ENCODE data around the gene KIAA1328.
"Not testable (repeated sequence)": the region's sequence is repeated elsewhere in the genome, so short reads cannot be mapped to it uniquely, and the experiment has no call there.

The KIAA1328 gene

DNA sequence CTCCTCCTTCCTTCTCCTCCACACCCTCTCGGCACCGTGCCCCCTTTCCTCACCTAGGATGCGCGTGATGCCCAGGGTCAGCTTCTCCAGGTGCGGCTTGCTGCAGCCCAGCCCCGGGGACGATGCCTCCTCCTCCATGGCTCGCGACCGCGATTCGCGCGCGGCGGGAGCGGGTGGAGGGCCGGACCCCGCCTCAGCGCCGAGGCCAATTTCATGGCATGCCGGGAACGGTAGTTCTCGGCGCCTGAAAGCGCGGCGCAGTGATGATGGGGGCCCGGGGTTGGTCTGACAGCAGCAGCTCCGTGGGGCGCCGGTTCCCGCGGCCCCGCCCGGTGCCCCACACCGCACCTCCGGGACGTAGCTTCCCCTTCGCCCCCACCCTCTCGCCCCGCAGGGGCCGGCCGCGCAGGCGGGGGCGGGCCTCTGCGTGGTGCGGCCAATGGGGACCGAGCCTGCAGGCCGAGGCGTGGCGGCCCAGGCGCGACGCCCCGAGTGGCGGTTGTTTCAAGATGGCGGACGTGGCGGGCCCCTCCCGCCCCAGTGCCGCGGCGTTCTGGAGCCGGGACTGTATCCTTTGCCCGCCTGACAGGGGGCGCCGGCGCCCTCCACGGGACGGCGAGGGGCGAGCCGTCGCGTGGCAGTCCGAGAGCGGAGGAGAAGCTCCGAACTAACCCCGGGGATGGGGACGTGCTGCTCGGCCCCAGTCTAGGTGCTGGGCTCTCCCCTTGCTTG lies at the start of gene KIAA1328, which contains the start of gene TPGS2:
TSS of gene KIAA1328 (plus strand) at position 498 of the 732 bp plus-strand sequence. CDS start at position 510, 12 bp downstream.
TSS of gene TPGS2 (minus strand) at position 373 of the 732 bp plus-strand sequence. CDS start at position 138, 235 bp downstream.
- peak; percentile 83 to 86 for DNase-seq (ENCODE audit: low read depth in 2 of 2)

DNA sequence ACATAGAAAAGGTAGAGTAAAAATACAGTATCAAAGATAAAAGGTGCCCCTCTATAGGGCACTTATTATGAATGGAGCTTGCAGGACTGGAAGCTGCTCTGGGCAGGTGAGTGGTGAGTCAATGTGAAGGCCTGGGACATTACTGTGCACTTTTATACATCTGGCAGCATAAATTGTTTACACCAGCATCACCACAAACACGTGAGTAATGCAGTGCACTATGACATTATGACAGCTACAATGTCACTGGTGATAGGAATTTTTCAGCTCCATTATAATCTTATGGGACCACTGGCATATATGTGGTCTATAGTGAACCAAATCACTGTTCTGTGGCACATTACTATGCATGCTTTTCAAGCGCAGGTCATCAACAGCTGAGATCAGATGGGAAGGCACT lies 48.2 kb upstream of the KIAA1328 start:
- no peak for DNase-seq (ENCODE audit: low read depth in 2 of 2)

DNA sequence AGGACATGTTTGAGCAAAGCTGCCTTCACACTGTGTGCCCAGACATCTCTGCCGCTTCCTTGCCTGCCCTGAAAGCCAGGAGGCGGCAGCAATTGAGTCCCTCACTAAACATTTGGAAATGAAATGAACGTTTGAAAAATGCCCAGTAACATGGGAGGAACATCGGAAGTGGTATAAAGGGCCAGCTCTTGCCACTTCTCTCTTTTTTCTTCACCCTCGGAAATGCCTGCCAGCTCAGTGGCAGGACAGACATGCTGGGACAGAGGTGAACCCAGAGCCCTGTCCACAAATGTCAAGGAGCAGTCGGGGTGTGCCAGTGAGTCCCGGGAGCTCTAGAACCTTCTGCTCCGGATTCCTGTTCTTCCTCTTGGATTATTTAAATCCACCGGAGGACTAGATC lies 46.2 kb upstream of the KIAA1328 start:
- DNase-seq (ENCODE audit: low read depth in 2 of 2), result no peak

DNA sequence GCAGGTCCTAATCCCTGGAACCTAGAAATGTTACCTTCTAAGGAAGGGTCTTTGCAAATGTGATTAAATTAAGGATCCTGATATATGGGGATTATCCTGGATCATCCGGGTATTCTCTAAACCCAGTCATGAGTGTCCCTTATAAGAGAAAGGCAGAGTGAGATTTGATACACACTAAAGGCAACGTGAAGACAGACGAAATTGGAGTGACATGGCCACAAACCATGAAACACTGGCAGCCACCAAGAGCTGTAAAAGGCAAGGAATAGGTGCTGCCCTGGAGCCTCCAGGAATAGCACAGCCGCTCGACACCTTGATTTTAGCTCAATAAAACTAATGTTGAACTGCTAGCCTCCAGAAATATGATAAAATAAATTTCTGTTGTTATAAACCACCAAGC lies 45.1 kb upstream of the KIAA1328 start:
- no peak for DNase-seq (ENCODE audit: low read depth in 2 of 2)

DNA sequence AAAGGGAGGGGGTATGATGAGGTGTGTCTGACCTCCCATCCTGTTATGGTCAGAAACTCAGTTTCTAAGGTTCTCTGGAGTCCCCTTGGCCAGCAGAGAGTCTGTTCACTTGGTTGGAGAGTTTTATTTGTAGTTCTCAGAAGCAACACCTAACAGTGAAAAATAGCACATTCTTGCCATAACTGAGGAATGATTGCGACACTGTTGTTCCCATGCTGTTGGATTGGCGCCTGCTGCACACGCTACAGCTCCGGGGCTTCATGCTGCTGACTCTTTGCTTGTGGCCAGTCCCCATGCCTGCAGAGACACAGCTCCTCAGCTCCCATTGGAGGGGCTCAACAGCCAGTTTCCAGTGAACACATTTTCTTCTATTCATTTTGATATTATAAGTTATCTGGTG lies 42.2 kb upstream of the KIAA1328 start:
- no peak for DNase-seq (ENCODE audit: low read depth in 2 of 2)

GRCh38 chr18:36792634-36793283 lies 36.2 kb upstream of the KIAA1328 start:
- no peak for DNase-seq (ENCODE audit: low read depth in 2 of 2)

DNA sequence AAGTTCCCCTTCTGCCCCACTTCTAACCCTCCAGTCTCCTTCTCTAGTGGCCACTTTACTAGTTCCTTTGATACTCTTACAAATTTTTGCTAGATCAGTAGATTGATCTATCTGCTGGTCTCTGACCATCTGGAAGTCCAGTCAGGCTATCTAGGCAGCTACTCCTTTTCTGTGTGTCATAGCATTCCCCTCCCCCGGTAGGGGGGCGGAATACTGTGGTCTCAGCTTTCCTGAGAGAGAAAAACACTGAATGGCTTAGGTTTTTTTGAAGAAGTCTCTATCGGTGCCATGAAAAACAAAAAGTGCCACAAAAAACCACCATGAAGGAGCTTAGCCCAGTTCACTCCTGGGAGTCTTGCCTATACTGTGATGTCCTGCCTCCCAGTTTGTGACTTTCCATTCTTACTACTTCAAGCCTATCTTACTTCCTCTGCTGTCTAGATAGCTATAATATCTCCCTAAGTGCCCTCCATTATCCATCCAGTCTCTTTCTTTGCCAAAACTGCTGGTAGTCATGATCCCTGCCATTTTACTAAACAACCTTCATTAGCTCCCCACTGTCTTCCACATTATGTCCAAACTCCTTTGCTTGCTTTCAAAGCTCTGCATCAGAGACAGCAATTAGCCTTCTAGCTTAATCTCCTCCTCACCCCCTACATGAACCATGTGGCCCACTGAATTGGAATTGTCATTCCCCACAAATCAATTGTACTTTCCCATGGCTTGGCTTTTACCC lies 30.0 kb upstream of the KIAA1328 start:
- DNase-seq (ENCODE audit: low read depth in 2 of 2), result no peak

DNA sequence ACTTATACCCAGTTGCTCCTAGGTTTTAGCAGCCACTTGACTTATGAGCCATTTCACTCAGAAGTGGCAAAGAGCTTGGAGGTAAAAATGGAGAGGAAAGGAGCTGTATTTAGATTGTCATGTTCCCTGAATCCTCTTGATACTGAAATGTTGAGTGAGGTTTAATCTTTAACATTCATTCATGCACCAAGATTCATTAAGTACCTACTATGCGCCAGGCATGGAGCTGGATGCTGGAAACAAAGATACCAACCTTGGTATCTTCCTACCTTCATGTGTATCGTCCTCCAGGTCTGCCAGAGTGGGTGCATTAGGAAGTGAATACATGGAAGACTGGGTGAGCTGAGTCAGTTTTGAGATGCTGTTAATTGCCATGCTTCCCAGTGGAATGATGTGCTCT lies 23.8 kb upstream of the KIAA1328 start:
- DNase-seq (ENCODE audit: low read depth in 2 of 2), result no peak

- DNase-seq (ENCODE audit: low read depth in 2 of 2), result no peak
These were observed 20.2 kb upstream of the KIAA1328 start for GRCh38 chr18:36808681-36809080.

DNA sequence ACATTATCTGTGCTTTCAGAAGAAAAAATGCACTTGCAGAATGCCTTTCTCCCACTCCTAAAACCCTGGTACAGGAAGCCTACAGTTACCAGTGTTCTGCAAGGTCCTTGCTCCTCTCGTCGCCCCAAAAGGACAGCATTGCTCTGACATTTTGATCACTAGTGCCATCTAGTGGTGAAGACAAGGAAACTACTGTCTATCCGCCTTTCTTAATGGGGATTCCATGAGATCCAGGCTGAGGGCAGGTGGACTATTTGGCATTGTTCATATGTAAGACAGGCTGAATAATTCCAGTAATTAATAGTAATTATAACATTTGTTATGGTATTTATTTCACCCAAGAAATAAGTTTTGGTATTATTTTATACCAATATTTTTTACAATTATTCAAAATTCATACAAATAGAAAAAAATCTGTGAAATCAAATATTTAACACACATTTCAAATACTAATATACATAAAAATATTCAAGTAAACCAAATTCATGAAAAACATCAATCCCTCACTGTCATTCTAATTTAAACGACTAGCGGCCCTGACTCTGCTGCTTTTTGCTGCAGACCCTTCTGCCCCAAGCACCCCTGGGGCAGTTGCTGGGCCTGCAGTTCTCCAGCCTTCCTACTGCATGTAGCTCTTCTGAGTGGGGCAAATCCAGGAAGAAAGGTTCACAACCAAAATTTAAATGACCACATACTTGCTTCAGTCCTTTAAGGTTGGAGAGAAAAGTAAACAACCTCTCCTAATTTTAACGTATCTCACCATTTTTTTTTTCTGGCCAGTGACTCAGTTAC lies 19.1 kb upstream of the KIAA1328 start:
- no peak for DNase-seq (ENCODE audit: low read depth in 2 of 2)

DNA sequence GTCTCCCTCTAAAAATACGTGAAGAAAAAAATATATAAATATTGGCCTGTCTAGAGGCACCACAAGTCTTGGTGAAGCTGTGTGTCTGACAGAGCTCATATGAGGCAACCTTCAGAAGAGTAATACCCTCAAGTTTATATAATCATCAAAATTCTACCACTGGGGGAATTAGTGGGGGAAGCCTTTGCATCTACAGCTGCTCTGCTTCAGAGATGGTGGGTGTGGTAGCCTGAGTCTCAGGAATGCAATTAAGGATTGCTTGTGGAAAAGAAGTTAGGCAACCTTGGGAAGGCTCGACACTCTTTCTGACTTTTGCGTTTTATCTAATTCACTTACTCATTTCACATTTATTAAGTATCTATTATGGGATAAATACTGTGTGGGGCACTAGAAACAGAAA lies 17.5 kb upstream of the KIAA1328 start:
- DNase-seq (ENCODE audit: low read depth in 2 of 2), result no peak

DNA sequence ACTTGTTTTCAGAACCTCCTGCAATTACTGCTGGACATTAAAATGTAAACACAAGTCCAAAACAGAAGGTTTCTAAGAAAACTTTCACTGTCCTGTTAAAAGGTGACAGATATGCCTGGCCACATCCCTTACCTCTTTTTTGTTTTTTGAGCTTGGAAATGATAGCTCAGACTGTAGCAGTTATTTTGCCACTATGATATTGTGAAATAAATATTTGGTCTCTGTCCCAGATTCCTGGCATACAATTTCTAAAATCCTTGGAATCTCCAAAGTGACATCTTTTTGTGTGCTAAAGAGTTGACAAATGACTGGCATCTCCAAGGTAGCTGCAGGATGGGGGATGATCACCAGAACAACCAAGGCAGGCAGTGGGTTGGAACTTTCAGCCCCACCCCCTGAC lies 17.0 kb upstream of the KIAA1328 start:
- DNase-seq (ENCODE audit: low read depth in 2 of 2), result no peak

GRCh38 chr18:36812678-36813077 lies 16.2 kb upstream of the KIAA1328 start:
- no peak for DNase-seq (ENCODE audit: low read depth in 2 of 2)

- no peak for DNase-seq (ENCODE audit: low read depth in 2 of 2)
These were observed 15.7 kb upstream of the KIAA1328 start for GRCh38 chr18:36813101-36813775.

DNA sequence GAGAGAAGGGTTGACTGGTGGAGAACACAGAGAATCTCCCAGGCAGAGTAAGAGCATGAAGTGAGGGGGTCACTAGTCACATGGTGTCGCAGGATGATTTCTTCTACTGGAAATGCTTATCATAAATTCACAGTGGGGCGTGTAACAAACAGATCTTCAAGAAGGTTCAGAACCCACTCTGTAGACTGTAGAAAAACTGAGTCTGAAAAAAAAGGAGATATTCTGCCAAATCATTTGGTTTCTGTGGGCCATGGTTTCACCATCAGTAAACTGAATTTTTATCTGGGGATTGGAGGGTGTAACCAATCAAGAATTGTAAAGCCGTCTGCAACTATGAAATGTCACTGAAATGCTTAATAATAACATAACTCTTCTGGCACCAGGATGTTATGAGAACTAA lies 15.1 kb upstream of the KIAA1328 start:
- DNase-seq (ENCODE audit: low read depth in 2 of 2), result no peak

DNA sequence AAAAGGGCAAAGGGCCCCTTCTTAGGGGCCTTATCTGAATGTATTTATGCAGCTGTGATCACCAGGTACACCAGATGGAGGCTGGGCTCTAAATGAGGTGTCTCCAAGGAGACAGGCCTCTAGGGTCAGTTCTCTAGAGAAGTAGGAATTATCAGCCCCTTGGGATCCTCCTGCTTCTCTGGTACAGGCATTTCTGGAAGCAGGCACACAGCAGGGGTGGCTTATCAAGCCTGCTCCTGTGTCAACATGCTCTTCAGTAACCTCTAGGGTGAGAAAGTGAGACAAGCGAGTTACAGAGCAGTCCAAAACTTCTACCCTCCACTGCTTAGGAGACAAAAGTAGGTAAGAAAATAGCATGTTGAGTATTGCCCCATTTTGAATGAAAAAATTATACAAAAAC lies 13.9 kb upstream of the KIAA1328 start:
- DNase-seq (ENCODE audit: low read depth in 2 of 2), result no peak

GRCh38 chr18:36816096-36816495 lies 12.8 kb upstream of the KIAA1328 start:
- not testable (repeated sequence) for DNase-seq (ENCODE audit: low read depth in 2 of 2)

GRCh38 chr18:36817039-36817438 lies 11.9 kb upstream of the KIAA1328 start:
- DNase-seq (ENCODE audit: low read depth in 2 of 2), result no peak

DNA sequence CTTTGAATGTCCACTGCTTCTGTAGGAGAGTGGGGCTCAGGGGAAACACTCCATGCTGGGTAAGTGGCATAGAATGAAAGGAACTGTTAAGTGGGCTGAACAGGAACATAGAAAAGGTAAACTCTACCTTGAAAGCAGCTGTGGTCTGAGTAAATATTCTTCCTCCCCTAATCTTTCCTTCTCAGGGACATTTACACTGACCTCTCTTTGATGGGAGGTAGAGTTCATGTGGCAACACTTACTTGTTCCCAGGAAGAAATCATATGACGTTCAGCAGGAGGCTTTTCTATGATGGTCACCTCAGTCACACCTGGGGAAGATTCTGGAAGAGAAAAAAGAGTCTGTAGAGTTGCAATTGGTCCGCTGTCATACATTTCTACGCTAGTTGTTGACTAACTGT lies 10.3 kb upstream of the KIAA1328 start:
- no peak for DNase-seq (ENCODE audit: low read depth in 2 of 2)

GRCh38 chr18:36819621-36820020 lies 9.3 kb upstream of the KIAA1328 start:
- no peak for DNase-seq (ENCODE audit: low read depth in 2 of 2)

- no peak for DNase-seq (ENCODE audit: low read depth in 2 of 2)
These were observed 7.2 kb upstream of the KIAA1328 start for GRCh38 chr18:36821681-36822080.
